GM19035 (cell line): ENCODE data around the gene ACHE.

Source experiments
- ATAC-seq: cut with Tn5 transposase; IDR thresholded peaks from one replicate; pipeline ENCODE4 v1.9.1; 2021; ENCODE audit not compliant: unreplicated experiment

ACHE gene

GRCh38 chr7:100897772-100898454 lies 2.2 kb upstream of the ACHE start:
- no peak for ATAC-seq

GRCh38 chr7:100896732-100897608 lies 1.3 kb upstream of the ACHE start:
- no peak for ATAC-seq

GRCh38 chr7:100895956-100896731 lies 456 bp upstream of the ACHE start:
- ATAC-seq = no peak

- no peak for ATAC-seq
These were observed 608 bp downstream of the ACHE start for GRCh38 chr7:100894860-100895700.

- ATAC-seq = no peak
These were observed 1.6 kb downstream of the ACHE start for GRCh38 chr7:100893910-100894721.

- ATAC-seq = no peak
These were observed 2.3 kb downstream of the ACHE start for GRCh38 chr7:100893318-100893895.

- no peak for ATAC-seq
These were observed 3.0 kb downstream of the ACHE start for GRCh38 chr7:100892364-100893317.

- no peak for ATAC-seq
These were observed 4.0 kb downstream of the ACHE start for GRCh38 chr7:100891568-100892247.

- ATAC-seq = no peak
These were observed 4.8 kb downstream of the ACHE start for GRCh38 chr7:100890653-100891567.

GRCh38 chr7:100888988-100889750 lies 6.5 kb downstream of the ACHE start, which contains the start of gene UFSP1:
Gene UFSP1 (minus strand): TSS chr7:100889715. CDS start chr7:100889271, 444 bp downstream.
- ATAC-seq = peak; percentile 26

GRCh38 chr7:100888291-100888987 lies 7.2 kb downstream of the ACHE start:
- ATAC-seq = no peak

GRCh38 chr7:100887516-100888290 lies 8.0 kb downstream of the ACHE start:
- ATAC-seq = peak; percentile 45

GRCh38 chr7:100886936-100887515 lies 8.7 kb downstream of the ACHE start:
- ATAC-seq = no peak
